HG03521 (cell line): Measurements from ENCODE around the gene PVALEF.

Source experiments
- ATAC-seq: cut with Tn5 transposase; IDR thresholded peaks from one replicate; pipeline ENCODE4 v1.9.1; 2021; ENCODE audit warnings: mild to moderate bottlenecking, moderate library complexity; ENCODE audit not compliant: unreplicated experiment

Gene PVALEF

GRCh38 chr17:81128338-81128737 lies 37.0 kb upstream of the PVALEF start:
- ATAC-seq, result no peak

GRCh38 chr17:81128774-81129173 lies 36.5 kb upstream of the PVALEF start:
- no peak for ATAC-seq

GRCh38 chr17:81129289-81129688 lies 36.0 kb upstream of the PVALEF start:
- ATAC-seq, result no peak

- ATAC-seq, result no peak
These were observed 35.5 kb upstream of the PVALEF start for GRCh38 chr17:81129711-81130367.

GRCh38 chr17:81130385-81131361 lies 34.6 kb upstream of the PVALEF start:
- ATAC-seq, result no peak

GRCh38 chr17:81131486-81132196 lies 33.7 kb upstream of the PVALEF start:
- ATAC-seq, result no peak

GRCh38 chr17:81132197-81132540 lies 33.1 kb upstream of the PVALEF start:
- ATAC-seq, result no peak

- ATAC-seq, result no peak
These were observed 32.3 kb upstream of the PVALEF start for GRCh38 chr17:81132770-81133723.

- ATAC-seq, result no peak
These were observed 31.1 kb upstream of the PVALEF start for GRCh38 chr17:81134064-81134781.

- no peak for ATAC-seq
These were observed 29.6 kb upstream of the PVALEF start for GRCh38 chr17:81135505-81136278.

GRCh38 chr17:81136366-81136765 lies 28.9 kb upstream of the PVALEF start:
- no peak for ATAC-seq

GRCh38 chr17:81137248-81137647 lies 28.1 kb upstream of the PVALEF start:
- no peak for ATAC-seq

GRCh38 chr17:81138083-81138482 lies 27.2 kb upstream of the PVALEF start:
- no peak for ATAC-seq

- ATAC-seq, result no peak
These were observed 26.8 kb upstream of the PVALEF start for GRCh38 chr17:81138500-81138899.

- ATAC-seq, result no peak
These were observed 25.9 kb upstream of the PVALEF start for GRCh38 chr17:81139428-81139827.

- no peak for ATAC-seq
These were observed 25.3 kb upstream of the PVALEF start for GRCh38 chr17:81140018-81140417.

- no peak for ATAC-seq
These were observed 24.6 kb upstream of the PVALEF start for GRCh38 chr17:81140695-81141094.

- no peak for ATAC-seq
These were observed 22.8 kb upstream of the PVALEF start for GRCh38 chr17:81142301-81143199.
